Measurements from ENCODE around the gene ZNF496.
A peak's percentile ranks its signal among the peaks of the same experiment; 100 is the strongest.

ZNF496 gene

GRCh38 chr1:247337961-247338360, 6.3 kb upstream of the ZNF496 start:
- no CpG with 5 or more reads among the region's 11 CpGs for WGBS (ENCODE audit: insufficient coverage, insufficient read length)
- DNase-seq (ENCODE audit: low read depth, low spot score) = no peak
- Histone ChIP-seq H3K27ac (ENCODE audit: low read length) (no peak overlapping the region), H3K9me3 (ENCODE audit: control insufficient read depth, insufficient read depth, low read length) (no peaks in the 10 kb centered on the region), H3K27me3 (ENCODE audit: control insufficient read depth, insufficient read depth, low read length) (no peaks in the 10 kb centered on the region), H3K4me1 (ENCODE audit: control insufficient read depth, insufficient read depth, low read length) (peaks cover 15% of the 10 kb centered on the region; the same call in 1 of the 2 replicates), H3K36me3 (ENCODE audit: control insufficient read depth, insufficient read depth, low read length) (peaks cover 4% of the 10 kb centered on the region; the same call in 1 of the 2 replicates), H3K4me3 (ENCODE audit: low read length) (no peak overlapping the region)

DNA sequence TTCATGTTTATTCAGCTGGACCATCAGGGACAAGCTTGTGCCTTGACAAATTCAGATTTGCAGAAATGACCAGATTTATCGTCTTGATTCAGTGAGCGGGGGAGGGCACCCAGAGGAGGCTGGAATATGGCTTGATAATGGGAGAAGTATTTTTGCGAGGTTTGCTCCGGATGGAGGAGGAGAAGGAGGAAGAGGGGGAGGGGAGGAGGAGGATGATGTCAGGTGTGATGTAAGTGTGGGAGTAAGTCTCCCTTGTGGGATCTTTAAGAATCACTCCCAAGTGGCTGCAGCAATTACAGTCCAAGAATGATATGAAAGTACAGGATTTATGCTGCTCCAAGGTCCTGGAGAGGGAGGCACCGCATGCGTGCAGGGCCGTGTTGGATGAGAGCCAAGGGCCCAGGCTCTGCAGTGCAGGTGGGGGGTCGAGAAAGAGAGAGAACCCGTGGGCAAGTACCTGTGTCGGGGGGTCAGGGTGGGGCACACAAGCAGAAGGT, 5.6 kb upstream of the ZNF496 start:
- no peaks in the 10 kb centered on the region for H3K27me3 ChIP-seq (ENCODE audit: control insufficient read depth, insufficient read depth, low read length)
- H3K9me3 ChIP-seq (ENCODE audit: control insufficient read depth, insufficient read depth, low read length) = no peaks in the 10 kb centered on the region
- no peak overlapping the region for H3K27ac ChIP-seq (ENCODE audit: low read length)
- peaks cover 15% of the 10 kb centered on the region; the same call in 1 of the 2 replicates for H3K4me1 ChIP-seq (ENCODE audit: control insufficient read depth, insufficient read depth, low read length)
- H3K4me3 ChIP-seq (ENCODE audit: low read length) = no peak overlapping the region
- no peak for DNase-seq (ENCODE audit: low read depth, low spot score)
- peaks cover 4% of the 10 kb centered on the region; the same call in 1 of the 2 replicates for H3K36me3 ChIP-seq (ENCODE audit: control insufficient read depth, insufficient read depth, low read length)
- WGBS (ENCODE audit: insufficient coverage, insufficient read length) = 100% methylated on average over 2 of the region's 10 CpGs

GRCh38 chr1:247336390-247336789, 4.7 kb upstream of the ZNF496 start:
- no peak overlapping the region for H3K27ac ChIP-seq (ENCODE audit: low read length)
- WGBS (ENCODE audit: insufficient coverage, insufficient read length) = no CpG with 5 or more reads among the region's 7 CpGs
- H3K4me1 ChIP-seq (ENCODE audit: control insufficient read depth, insufficient read depth, low read length) = peaks cover 15% of the 10 kb centered on the region; the same call in 1 of the 2 replicates
- no peaks in the 10 kb centered on the region for H3K27me3 ChIP-seq (ENCODE audit: control insufficient read depth, insufficient read depth, low read length)
- DNase-seq (ENCODE audit: low read depth, low spot score) = no peak
- no peak overlapping the region for H3K4me3 ChIP-seq (ENCODE audit: low read length)
- H3K36me3 ChIP-seq (ENCODE audit: control insufficient read depth, insufficient read depth, low read length) = peaks cover 4% of the 10 kb centered on the region; the same call in 1 of the 2 replicates
- H3K9me3 ChIP-seq (ENCODE audit: control insufficient read depth, insufficient read depth, low read length) = no peaks in the 10 kb centered on the region

GRCh38 chr1:247335882-247336281, 4.2 kb upstream of the ZNF496 start:
- no peak for DNase-seq (ENCODE audit: low read depth, low spot score)
- no peak overlapping the region for H3K4me3 ChIP-seq (ENCODE audit: low read length)
- no peaks in the 10 kb centered on the region for H3K9me3 ChIP-seq (ENCODE audit: control insufficient read depth, insufficient read depth, low read length)
- WGBS (ENCODE audit: insufficient coverage, insufficient read length) = no CpG with 5 or more reads among the region's 11 CpGs
- no peaks in the 10 kb centered on the region for H3K27me3 ChIP-seq (ENCODE audit: control insufficient read depth, insufficient read depth, low read length)
- peaks cover 4% of the 10 kb centered on the region; the same call in 1 of the 2 replicates for H3K36me3 ChIP-seq (ENCODE audit: control insufficient read depth, insufficient read depth, low read length)
- H3K27ac ChIP-seq (ENCODE audit: low read length) = no peak overlapping the region
- H3K4me1 ChIP-seq (ENCODE audit: control insufficient read depth, insufficient read depth, low read length) = peaks cover 15% of the 10 kb centered on the region; the same call in 1 of the 2 replicates

DNA sequence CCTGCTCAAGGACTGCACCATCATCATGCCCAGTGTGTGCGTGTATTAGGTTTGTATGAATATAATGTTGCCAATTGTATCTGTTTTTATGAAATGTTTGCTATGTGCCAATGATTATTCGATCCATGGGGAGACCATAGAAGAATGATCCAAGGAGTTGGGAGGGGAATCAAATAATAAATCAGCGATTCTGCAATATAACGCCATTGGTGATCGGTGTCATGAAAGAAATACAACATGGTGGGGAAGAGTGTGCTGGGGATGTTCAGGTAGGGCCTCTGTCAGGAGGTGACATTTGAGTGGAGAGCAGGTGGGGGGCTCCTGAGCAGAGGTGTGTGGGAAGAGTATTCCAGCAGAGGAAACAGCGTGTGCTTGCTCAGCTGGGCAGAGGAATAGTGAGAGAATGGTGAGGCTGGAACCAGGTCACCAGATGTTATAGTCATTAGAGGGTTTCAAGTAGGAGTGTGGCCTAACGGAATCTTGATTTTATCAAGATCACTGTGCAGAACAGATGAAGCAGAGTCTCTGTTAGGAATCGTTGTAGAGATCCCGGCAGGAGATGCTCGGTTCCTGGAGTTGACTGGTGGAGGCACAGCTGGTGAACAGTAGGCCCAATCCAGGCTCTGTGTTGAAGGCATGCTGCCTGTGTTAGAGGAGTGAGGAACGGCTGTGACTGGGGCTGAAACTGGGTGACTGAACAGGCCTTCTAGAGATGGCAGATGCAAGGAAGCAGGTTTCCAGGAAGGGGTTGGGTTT, 2.9 kb upstream of the ZNF496 start:
- no peak overlapping the region for H3K27ac ChIP-seq (ENCODE audit: low read length)
- no peak for DNase-seq (ENCODE audit: low read depth, low spot score)
- no peaks in the 10 kb centered on the region for H3K27me3 ChIP-seq (ENCODE audit: control insufficient read depth, insufficient read depth, low read length)
- H3K4me3 ChIP-seq (ENCODE audit: low read length) = no peak overlapping the region
- WGBS (ENCODE audit: insufficient coverage, insufficient read length) = no CpG with 5 or more reads among the region's 11 CpGs
- peaks cover 2% of the 10 kb centered on the region; the same call in 1 of the 2 replicates for H3K36me3 ChIP-seq (ENCODE audit: control insufficient read depth, insufficient read depth, low read length)
- H3K4me1 ChIP-seq (ENCODE audit: control insufficient read depth, insufficient read depth, low read length) = peaks cover 18% of the 10 kb centered on the region
- H3K9me3 ChIP-seq (ENCODE audit: control insufficient read depth, insufficient read depth, low read length) = no peaks in the 10 kb centered on the region

DNA sequence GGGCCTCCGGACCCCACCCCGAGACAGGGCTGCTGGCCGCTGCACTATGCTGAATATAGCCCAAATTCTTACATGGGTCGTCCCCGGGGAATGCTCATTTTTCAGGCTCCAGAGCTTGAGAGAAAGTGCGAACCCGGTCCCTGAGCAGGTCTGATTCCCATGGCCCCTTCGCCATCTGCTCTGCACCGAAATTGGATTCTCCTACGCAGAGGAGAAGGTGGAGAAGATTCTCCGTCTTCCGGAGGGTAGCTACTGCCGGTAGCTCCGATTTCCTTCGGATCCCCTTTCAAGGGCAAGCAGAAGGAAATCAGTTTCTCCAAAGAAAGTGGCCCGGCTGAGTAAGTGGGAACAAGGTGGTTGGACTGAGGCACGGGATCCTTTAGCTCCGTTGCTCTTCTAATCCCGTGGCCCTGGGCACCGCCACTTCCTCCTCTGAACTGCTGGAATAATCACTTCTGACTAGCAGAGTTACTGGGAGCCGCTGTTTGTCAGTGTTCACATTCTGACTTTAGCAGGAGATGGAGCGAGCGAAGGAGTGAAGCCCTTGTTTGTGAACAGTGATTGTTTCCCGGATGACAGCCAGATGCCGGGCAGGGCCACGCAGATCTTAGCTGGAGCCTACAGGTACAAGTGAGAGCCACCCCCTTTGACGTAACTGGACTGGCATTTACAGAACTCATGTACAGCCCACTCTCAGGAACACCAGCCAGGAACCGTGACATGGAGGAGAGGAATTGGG, 1.1 kb upstream of the ZNF496 start:
- WGBS (ENCODE audit: insufficient coverage, insufficient read length) = no CpG with 5 or more reads among the region's 28 CpGs
- no peak for DNase-seq (ENCODE audit: low read depth, low spot score)
- Histone ChIP-seq H3K36me3 (ENCODE audit: control insufficient read depth, insufficient read depth, low read length) (peaks cover 17% of the 10 kb centered on the region), H3K27me3 (ENCODE audit: control insufficient read depth, insufficient read depth, low read length) (no peaks in the 10 kb centered on the region), H3K9me3 (ENCODE audit: control insufficient read depth, insufficient read depth, low read length) (no peaks in the 10 kb centered on the region), H3K4me1 (ENCODE audit: control insufficient read depth, insufficient read depth, low read length) (peaks cover 16% of the 10 kb centered on the region), H3K27ac (ENCODE audit: low read length) (no peak overlapping the region), H3K4me3 (ENCODE audit: low read length) (peak overlapping the region; percentile 51; the same call in 1 of the 2 replicates)

DNA sequence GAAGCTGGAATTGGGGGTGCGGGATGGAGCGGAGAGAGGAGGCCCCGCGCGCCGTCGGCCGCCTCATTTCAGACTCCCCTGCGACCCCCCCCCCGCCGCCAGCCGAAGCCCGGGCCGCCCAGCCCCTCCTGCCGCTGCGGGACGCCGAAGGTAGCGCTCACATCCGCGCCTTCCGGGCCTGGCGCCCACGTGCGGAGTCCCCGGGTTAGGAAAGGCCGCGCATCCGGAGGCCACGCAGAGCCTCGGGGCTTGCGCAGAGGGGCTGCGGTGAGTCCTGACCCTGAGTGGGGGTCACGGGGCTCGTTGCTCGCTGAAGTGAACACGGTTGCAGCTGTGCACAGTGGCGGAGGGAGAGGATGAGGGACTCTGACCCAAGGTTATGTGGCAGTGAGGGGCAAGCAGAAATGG, 552 bp upstream of the ZNF496 start:
- no peak for DNase-seq (ENCODE audit: low read depth, low spot score)
- peak overlapping the region; percentile 51 for H3K4me3 ChIP-seq (ENCODE audit: low read length)
- H3K27me3 ChIP-seq (ENCODE audit: control insufficient read depth, insufficient read depth, low read length) = no peaks in the 10 kb centered on the region
- H3K36me3 ChIP-seq (ENCODE audit: control insufficient read depth, insufficient read depth, low read length) = peaks cover 17% of the 10 kb centered on the region
- H3K9me3 ChIP-seq (ENCODE audit: control insufficient read depth, insufficient read depth, low read length) = no peaks in the 10 kb centered on the region
- peaks cover 16% of the 10 kb centered on the region for H3K4me1 ChIP-seq (ENCODE audit: control insufficient read depth, insufficient read depth, low read length)
- no CpG with 5 or more reads among the region's 38 CpGs for WGBS (ENCODE audit: insufficient coverage, insufficient read length)
- H3K27ac ChIP-seq (ENCODE audit: low read length) = no peak overlapping the region

DNA sequence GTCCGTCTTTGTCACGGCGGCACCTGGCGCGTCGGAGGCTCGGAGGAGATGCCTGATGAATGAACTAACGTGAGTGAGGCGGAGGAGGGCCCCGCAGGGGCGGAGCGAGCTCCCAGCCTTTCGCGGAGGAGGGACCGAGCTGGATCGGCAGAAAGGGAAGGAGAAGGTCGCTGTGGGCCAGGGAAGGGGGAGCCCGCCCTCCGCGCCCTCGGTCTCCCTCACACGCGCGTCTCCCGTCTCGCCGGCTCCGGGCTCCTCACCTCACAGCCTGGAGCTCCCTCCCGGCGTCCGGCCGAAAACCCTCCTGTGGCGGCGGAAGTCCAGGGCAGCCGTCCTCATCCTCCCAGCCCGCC, 519 bp downstream of the ZNF496 start:
- H3K9me3 ChIP-seq (ENCODE audit: control insufficient read depth, insufficient read depth, low read length) = no peaks in the 10 kb centered on the region
- no CpG with 5 or more reads among the region's 36 CpGs for WGBS (ENCODE audit: insufficient coverage, insufficient read length)
- DNase-seq (ENCODE audit: low read depth, low spot score) = no peak
- peaks cover 16% of the 10 kb centered on the region for H3K4me1 ChIP-seq (ENCODE audit: control insufficient read depth, insufficient read depth, low read length)
- peaks cover 17% of the 10 kb centered on the region for H3K36me3 ChIP-seq (ENCODE audit: control insufficient read depth, insufficient read depth, low read length)
- H3K27ac ChIP-seq (ENCODE audit: low read length) = no peak overlapping the region
- H3K27me3 ChIP-seq (ENCODE audit: control insufficient read depth, insufficient read depth, low read length) = no peaks in the 10 kb centered on the region
- peak overlapping the region; percentile 51 for H3K4me3 ChIP-seq (ENCODE audit: low read length)

DNA sequence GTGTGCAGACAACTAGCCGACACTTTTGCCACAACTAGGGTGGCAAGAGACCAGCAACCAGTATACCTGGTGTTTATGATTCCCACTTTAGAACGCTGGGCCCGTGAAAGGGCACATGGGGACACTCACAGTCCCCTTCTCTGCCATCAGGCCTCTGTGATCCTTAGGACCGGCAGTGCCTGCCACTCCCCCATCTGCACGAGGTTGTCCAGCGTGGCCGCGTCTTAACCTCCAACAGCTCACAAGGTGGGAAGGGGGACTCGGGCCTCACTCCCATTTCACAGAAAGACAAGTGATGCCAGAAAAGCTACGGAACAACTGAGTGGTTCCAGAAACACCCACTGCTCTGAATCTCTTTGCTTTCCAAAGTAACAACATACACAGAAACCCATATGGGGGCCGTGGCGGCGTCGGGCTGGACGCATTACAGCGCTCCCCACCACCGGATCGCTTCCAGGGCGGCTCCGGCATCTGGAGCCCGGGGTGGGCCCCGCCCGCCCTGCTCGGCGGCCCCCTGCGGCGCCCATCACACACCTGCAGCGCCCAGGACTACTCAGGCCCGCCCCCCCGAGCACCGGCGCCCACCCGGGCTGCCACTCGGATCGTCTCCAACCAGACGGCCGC, 1.0 kb downstream of the ZNF496 start:
- DNase-seq (ENCODE audit: low read depth, low spot score) = no peak
- peaks cover 16% of the 10 kb centered on the region for H3K4me1 ChIP-seq (ENCODE audit: control insufficient read depth, insufficient read depth, low read length)
- H3K4me3 ChIP-seq (ENCODE audit: low read length) = peak overlapping the region; percentile 51; the same call in 1 of the 2 replicates
- no CpG with 5 or more reads among the region's 37 CpGs for WGBS (ENCODE audit: insufficient coverage, insufficient read length)
- peaks cover 17% of the 10 kb centered on the region for H3K36me3 ChIP-seq (ENCODE audit: control insufficient read depth, insufficient read depth, low read length)
- H3K27me3 ChIP-seq (ENCODE audit: control insufficient read depth, insufficient read depth, low read length) = no peaks in the 10 kb centered on the region
- H3K27ac ChIP-seq (ENCODE audit: low read length) = no peak overlapping the region
- H3K9me3 ChIP-seq (ENCODE audit: control insufficient read depth, insufficient read depth, low read length) = no peaks in the 10 kb centered on the region

- no peak for DNase-seq (ENCODE audit: low read depth, low spot score)
- Histone ChIP-seq H3K27ac (ENCODE audit: low read length) (no peak overlapping the region), H3K9me3 (ENCODE audit: control insufficient read depth, insufficient read depth, low read length) (no peaks in the 10 kb centered on the region), H3K27me3 (ENCODE audit: control insufficient read depth, insufficient read depth, low read length) (no peaks in the 10 kb centered on the region), H3K4me3 (ENCODE audit: low read length) (no peak overlapping the region), H3K36me3 (ENCODE audit: control insufficient read depth, insufficient read depth, low read length) (peaks cover 17% of the 10 kb centered on the region), H3K4me1 (ENCODE audit: control insufficient read depth, insufficient read depth, low read length) (peaks cover 8% of the 10 kb centered on the region)
- no CpG with 5 or more reads among the region's 24 CpGs for WGBS (ENCODE audit: insufficient coverage, insufficient read length)
These were observed 2.5 kb downstream of the ZNF496 start for GRCh38 chr1:247329097-247329617.

Data from iPS DF 6.9 (cell line).